ENCODE data around the gene NPAS3.

NPAS3 gene

DNA sequence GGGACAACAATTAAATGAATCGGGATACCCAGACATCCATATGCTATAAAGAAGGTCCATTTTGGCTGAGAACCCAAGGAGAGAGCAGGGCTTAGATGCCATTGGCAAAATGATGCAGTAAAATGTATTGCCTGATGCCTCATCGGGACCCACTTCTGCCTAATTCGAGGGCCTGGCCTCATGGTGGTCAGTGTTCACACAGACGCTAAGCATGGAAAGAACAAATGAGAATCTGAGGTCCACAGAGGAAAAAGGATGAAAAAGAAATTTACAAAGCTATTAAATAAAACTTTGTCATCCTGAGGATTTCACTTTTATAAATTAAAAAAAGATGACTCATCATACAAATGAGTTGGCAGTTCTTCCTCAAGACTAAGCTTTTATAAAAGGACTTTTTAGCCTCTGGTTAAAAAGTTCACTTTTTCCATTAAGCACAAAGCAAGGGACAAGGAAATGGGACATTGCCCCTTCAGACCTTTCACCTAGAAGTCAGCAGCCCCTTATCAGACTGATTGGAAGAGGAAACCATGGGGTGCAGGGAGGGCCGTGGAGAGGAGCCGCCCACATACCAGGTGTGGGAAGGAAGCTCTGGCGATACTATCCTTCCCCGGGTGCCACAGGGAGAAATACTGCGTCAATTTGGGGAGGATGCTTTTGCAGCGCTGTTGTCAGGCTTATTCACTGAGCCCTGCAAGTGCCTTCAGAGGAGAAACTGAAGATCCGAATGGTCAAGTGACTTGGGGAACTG lies 836.2 kb downstream of the NPAS3 start:
- no peak for DNase-seq

DNA sequence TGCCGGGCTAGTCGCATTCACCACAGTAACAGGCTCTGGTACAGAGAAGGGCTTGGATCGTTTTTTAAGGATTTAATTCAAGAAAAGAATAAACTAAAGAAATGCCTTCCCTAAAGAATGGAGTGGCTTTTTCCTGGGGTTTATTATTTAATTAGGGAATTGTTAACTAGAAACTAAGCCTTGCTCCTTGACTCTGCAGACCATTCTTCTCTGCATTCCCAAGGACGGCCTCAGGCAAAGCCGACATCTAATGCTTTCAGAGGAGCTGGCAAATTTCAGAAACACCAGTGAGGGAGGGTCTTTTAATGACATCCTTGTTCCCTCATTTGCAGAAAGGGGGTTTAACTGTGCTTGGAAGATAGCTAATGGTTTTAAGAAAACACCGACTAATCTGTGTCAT lies 838.2 kb downstream of the NPAS3 start:
- DNase-seq = no peak

DNA sequence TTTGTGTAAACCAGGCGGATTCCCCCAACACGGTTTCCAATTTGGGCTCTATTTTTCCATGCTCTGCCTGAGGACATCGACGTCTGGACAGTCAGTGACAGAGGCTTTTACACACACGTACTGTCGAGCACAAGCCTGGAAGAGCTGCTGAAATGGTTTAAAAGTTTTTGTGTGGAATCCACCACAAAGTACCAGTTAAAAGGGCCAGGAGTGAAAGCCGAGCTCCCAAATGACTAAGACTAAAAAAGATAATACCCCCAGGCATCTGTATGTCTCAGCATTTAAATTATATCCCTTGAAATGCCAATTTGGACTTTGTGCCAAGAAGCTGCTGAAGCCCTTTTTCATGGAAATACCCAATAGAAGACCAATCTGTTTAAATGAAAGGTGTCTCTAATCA lies 839.0 kb downstream of the NPAS3 start:
- DNase-seq = no peak

DNA sequence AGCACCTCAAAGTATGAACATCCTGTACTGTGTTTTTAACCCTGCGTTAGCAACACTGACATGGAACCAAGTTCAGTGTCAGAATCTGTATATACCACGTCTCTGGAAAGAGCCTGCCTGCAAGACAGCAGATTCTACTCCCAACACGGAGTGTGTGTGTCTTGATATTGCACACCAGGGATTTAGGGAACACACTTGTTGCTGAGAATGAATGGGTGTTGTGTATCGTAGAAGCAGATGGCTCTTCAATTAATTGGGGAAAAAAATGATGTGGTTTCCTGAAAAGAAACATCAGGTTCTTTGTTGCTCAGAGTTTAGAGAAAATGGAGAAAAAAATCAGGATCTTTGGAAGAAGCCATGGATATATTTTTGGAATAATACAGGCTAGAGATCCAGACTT lies 841.4 kb downstream of the NPAS3 start:
- DNase-seq = no peak

DNA sequence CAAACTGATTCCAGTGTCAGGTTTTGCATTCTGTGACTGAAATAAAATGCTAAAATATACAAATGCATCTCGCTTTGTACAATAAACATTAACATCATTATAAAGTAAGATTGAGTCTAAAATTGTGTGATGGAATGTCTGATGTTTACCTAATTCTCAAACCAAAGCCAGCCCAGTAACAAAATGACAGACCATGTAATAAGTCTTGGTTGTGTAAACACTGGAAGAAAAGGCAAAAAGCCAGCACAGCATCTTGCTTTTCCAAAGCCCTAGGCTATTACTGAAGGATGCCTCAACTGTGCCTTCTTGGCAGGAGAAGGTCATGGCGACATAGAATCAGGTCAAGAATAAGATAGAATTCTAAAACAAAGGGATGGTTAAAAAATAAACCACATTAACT lies 842.6 kb downstream of the NPAS3 start:
- no peak for DNase-seq

DNA sequence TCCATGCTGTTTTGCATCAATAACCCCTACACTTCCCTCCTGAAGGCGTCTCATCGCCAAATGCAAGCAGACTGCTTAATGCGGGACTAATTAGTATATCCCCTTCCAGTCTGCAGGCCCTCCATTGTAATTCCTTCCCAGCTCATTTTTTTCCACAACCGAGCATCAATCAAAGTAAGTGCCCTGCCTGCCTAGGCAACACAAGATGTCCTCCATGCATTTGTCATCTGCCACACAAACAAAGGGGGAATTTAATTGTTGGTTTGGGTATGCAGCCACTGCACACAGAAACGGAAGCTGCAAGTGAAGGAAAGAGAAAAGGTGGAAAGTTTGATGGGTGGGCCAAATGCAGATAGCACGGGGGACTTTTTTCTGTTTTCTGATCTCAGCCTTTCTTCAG lies 844.2 kb downstream of the NPAS3 start:
- no peak for DNase-seq

DNA sequence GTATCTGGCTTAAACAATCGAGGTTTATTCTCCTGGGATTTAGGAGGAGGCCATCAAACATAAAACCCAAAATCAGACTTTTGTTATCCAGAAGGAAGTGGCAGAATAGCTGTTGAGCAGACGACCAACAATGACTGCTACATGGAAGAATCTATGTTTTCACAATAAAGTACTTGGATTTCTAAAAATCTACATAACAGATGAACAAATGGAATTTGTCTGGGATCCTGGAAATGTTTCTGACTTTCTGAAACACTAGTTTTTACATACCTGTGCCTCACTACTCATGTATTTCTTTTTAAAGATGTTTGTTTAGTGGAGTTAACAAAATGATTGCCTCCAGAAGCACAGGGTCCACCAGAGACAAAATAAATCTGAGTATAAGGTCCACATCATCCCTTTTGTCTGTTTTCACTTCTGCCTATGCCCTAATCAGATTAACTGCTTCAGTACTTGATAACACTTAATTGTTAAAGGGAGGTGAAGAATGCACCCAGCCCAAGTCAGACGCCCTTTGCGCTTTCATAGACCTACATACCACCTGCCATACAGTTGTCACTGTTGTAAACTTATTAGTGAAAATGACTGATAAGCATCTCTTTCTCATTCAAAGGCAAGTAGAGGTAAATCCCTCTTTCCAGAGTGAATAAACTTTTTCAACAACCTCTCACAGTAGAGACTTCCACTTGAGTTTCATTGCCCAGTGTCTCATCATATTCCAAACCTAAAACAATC lies 847.6 kb downstream of the NPAS3 start:
- DNase-seq = no peak

DNA sequence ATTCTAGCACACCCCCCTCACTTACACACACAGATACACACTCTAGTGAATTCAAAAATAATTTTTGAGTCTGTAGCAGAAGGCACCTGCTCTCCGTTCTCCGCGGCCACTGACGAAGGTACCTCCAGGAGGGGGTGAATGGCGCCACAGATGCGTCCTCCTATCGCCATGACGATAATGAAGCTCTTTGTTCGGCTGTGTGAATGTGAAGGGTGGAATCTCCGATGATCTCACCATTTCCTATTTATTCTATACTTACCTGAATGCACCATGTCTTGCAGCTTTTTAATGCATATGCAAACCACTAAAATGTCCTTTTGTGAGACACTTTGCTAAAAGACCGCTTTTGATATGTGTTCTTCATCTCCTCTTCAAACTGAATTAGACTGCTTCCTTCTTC lies 849.5 kb downstream of the NPAS3 start:
- no peak for DNase-seq

DNA sequence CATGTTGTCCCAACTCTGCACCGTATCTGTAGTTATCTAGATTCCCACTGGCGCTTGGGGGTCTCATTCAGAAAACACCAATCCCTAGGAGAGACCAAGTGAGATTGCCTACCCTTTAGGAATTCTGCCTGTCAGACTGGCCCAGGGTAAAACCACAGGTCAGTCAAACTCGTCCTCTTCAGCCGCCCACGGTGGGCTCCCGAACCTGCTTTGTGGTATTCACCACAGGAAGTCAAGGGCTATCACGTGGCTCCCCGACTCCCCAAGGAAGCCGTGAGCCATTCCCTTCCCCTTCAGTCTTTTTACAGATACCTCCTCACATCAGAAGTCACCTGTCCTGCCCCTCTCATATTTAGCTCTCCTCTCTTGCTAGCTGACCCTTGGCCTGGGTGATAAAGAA lies 852.3 kb downstream of the NPAS3 start:
- DNase-seq = peak in 1 of 3 donors; percentile 5

DNA sequence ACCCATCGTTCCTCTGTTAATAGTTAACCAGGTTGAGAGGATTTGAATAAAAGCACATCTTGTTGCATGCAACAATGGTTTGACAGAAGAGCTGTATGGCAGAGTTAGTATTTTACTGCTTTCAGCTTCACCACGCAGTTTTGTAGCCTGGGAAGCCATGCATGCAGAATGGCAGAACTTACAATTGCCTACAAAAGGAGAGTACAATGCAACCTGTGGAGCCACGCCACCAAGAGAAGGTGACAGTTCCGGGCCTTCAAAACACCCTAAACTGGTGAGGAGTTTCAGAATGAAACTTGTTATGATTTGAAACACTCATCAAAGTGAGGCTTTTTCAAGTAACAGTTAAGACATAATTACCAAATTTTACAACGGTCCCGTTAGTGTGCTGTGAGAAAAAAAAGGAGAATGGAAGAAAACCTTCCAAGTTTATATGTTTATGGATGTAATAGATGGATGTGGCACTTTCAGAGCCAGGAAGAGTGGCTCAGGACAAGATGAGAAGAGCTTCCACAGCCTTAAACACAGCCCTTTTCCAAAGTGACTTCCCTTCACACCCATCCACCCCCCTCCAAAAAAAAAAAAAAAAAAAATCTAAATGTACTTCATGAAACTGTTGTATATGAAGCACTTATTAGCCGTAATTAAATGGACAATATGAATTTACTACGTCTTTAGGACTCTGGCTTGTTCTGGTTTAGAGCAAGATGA lies 853.5 kb downstream of the NPAS3 start:
- DNase-seq = no peak

DNA sequence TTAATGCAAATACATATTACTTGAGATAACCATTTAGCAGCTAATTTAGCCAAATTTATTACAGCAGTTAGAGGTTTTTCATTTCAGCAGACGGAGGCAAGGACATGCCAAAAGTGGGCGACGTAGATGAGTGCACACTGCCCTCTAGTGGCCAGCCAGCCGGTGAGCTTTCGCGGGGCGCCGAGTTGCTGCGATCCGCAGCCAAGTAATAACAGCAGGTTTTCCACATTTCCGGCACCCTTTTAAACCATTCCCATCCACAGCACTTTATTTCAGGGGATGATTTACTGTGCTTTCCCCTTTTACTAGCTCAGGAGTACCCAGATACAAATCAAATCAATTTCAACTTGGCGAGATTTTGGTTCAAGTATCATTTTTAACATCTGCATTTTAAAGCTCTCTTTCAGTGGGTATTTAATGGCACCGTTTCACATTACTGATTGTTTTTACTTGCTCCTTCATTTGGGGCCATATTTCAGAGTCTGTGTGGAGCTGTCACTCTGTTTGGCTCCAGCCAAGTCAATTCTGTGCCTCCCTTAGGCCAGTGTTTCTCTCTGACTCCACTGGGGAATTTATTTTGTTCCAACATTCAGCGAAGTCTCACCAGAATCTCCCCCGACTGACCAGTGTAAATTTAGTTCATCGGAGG lies 854.2 kb downstream of the NPAS3 start:
- DNase-seq = peak; percentile 67 to 81 (median 81)

DNA sequence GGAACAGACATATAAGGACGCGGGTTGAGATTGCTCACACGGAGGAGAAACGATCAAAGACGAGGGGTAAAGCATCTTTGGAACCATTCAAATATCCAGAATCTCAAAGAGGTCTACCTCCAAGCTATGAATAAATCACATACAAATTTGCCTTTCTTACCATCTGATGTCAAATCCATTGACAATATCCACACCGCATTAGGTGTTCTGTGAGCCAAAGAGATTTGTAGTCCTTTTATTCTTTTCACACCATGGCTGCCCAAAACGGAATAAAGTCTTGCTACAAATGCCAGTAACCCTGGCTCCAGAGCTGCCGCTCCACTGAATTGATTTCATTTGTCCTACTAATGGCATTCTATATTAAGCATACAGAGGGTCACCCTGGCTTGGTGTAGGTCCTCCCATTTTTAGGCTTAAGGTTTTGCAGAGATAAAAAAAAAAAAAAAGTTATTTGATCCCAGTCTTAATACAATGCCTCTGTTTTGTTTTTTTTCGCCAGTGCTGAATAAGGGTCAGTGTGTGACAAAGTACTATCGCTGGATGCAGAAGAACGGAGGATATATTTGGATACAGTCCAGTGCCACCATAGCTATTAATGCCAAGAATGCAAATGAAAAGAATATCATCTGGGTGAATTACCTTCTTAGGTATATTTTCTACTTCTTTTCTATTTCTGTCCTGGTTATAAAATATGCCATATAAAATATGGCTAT lies 854.9 kb downstream of the NPAS3 start:
- DNase-seq = no peak

DNA sequence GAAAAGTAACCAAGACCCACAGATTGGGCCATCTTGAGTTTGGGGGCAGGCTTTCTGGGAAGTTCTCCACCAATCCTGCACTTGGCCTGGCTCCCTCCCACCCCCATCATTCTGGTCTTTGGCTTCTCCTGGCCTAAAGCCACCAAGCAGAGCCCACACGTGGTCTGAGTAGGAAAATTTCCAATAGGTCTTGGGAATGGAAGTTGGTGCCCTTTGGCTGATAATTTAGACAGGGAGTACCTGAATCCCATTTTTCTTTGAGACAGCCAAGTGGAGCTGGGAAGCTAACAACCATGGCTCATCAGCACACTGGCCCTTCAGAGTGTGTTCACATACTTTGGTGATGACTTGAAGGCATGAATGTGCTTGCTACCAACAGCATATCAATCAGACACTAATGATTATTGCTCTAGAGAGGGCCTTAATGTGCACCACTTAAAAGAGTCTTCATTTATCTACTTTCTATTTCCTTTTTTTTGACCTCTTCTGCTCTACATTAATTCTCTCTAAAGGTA lies 856.2 kb downstream of the NPAS3 start:
- DNase-seq = no peak

DNA sequence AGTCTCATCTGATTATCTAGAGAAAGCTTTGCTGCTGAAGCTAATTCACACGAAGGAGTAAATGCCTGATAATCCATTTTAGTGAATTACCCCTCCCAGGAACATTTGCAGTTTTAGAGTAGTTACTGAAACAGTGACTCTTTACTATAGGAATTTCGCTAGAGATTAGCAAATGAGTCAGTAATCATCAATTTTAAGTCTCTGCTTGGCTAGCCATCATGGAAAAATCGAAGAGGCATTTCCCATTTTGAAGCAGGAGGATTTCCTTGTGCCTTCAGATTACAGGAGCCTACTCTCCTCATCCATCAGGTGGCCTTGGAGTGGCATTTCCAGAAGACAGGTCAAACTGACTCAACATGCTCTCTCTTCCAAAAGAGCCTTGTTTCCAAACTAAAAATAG lies 857.7 kb downstream of the NPAS3 start:
- no peak for DNase-seq

DNA sequence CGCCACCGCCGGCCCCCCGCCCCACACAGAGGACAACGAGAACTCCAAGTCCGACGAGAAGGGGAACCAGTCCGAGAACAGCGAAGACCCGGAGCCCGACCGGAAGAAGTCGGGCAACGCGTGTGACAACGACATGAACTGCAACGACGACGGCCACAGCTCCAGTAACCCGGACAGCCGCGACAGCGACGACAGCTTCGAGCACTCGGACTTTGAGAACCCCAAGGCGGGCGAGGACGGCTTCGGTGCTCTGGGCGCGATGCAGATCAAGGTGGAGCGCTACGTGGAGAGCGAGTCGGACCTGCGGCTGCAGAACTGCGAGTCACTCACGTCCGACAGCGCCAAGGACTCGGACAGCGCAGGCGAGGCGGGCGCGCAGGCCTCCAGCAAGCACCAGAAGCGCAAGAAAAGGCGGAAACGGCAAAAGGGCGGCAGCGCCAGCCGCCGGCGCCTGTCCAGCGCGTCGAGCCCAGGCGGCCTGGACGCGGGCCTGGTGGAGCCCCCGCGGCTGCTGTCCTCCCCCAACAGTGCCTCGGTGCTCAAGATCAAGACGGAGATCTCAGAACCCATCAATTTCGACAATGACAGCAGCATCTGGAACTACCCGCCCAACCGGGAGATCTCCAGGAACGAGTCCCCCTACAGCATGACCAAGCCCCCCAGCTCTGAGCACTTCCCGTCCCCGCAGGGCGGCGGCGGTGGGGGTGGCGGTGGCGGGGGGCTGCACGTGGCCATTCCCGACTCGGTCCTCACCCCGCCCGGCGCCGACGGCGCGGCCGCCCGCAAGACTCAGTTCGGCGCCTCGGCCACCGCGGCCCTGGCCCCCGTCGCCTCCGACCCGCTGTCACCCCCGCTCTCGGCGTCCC lies 861.3 kb downstream of the NPAS3 start:
- DNase-seq = no peak

DNA sequence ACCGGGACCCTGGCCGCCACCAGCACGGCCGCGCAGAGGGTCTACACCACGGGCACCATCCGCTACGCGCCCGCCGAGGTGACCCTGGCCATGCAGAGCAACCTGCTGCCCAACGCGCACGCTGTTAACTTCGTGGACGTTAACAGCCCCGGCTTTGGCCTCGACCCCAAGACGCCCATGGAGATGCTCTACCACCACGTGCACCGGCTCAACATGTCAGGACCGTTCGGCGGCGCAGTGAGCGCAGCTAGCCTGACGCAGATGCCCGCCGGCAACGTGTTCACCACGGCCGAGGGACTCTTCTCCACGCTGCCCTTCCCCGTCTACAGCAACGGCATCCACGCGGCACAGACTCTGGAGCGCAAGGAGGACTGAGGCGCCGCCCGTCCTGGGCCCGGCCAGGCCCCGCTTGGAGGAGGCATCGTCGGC lies 862.1 kb downstream of the NPAS3 start:
- no peak for DNase-seq

DNA sequence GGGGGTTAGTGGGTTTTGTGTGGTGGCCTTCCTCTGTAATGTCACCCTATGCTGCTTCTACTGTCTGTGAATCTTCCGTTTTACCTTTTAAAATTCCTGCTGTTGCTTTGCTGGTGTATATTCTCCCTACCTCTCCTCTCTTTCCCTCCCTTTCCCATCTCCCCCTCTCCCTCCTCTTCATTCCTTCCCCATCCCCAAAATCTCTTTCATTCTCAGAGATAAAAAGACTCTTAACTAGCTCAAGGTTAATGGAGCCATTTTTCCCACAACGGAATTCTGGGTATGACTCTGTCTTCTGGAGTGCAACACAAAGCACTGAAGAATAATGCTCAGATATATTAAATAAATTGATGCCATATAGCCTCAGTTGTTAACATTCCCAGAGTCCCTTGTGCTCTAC lies 864.1 kb downstream of the NPAS3 start:
- no peak for DNase-seq

DNA sequence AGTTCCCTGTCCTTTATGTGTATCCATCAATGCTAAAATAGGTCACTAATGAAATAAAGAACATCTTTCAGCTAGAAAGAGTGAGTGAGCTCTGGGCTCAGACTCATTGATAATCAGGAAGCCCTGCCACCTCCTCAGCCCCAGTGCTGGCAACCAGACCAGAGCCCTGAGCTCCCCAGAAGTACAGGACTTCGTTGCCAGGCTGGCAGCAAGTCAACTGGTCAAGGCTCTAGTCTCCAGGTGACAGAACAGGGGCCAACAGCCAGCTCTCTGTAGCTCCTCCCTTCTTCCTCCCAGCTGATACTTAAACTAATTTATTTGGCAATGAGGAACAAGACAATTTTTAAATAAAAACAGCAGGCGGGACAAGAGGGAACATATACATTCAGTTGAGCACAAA lies 866.9 kb downstream of the NPAS3 start:
- no peak for DNase-seq

DNA sequence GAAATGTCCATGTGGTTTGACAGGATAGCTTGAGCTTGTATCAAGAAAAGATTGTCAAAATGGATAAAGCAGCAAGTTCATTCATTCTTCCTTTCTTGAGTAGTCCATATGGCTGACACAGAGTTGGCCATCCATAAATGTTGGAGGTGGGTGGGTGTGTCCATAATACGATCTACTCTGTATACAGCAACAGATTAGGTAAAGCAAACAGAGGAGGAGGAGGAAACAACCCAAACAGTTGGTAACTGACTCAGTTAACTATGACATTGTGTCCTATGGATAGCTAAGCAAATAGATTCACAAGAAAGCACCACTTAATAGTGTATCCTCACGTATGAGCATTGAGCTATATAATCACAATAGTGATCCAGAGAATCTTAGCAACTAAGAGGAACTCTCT lies 868.2 kb downstream of the NPAS3 start:
- DNase-seq = no peak

DNA sequence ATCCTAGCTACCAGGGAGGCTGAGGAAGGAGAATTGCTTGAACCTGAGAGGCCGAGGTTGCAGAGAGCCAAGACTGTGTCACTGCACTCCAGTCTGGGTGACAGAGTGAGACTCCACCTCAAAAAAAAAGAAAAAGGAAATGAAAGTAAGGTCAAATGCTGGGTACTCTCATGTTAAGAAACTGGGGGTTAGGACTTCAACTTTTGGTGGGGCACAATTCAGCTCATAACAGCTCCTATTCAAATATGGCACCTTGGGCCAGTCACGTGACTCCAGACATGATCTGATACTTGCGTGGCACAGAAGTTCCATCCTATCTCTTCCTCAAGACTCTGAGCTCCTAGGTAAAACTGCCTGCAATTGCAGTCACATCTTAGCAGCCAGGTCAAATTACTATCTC lies 869.5 kb downstream of the NPAS3 start:
- DNase-seq = no peak

DNA sequence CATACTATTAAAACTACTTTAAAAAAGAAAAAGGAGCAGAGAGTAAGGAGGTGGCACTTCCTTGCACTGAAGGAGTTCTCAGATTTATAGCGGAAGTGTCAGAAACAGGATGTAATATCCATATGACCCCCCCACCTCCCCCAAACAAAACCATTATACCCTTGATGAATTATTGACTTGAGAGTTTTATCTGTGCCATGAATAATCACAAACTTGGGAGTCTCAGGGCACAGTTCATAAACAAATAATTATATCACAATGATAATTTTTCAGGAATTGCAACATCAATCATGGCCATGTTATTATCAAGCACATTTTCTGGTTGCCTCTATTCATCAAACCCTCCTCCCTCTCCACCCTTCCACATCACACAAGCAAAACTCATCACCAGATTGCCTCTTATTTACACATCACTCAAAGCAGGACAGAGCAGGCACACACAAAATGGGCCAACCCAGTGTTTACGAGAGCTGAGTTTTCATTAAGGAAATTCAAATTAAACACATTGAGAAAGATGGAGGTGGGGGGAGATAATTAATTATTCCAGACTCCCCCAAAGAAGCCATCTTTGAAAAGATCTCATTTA lies 870.8 kb downstream of the NPAS3 start:
- DNase-seq = no peak
